ENCODE results near the gene ADAM17. TPM values are rescaled to one million over a fixed set of nuclear protein-coding genes. Genes with fewer than 3 reads are reported as not detected.

Gene ADAM17
- total RNA-seq, 1 donor from 2014 or later: 51.7 TPM

Other genes with a start within 250 kb of the ADAM17 start
- 339 TPM for gene ITGB1BP1, start 132.3 kb downstream of the ADAM17 start, total RNA-seq
- 26.3 TPM for gene CPSF3, start 132.2 kb downstream of the ADAM17 start, total RNA-seq
- 59.7 TPM for gene IAH1, start 81.3 kb downstream of the ADAM17 start, total RNA-seq
- gene YWHAQ, start 75.2 kb upstream of the ADAM17 start, total RNA-seq: 183 TPM